OCI-LY7 (cell line): ENCODE measurements around the gene ZPBP2. TPM values are rescaled to one million over a fixed set of nuclear protein-coding genes. Genes with fewer than 3 reads are reported as not detected.

Source experiments
- BruUV-seq: library from RNA; stranded (reverse); fragments of 400-500 nt; replicated peaks from 2 replicates; lab custom pipeline; 2021; lab: Mats Ljungman, UMichigan
- CTCF ChIA-PET: fragments of 300-600 bp; sonication (Branson Sonifier 250); formaldehyde crosslinking; loops from one replicate; lab custom pipeline; 2022; ENCODE audit warnings: antibody characterized with exemption; ENCODE audit not compliant: unreplicated experiment; lab: Charles Lee
- POLR2A ChIA-PET: fragments of 300-600 bp; sonication (Branson Sonifier 250); formaldehyde crosslinking; loops from one replicate; lab custom pipeline; 2022; ENCODE audit warnings: antibody characterized with exemption; lab: Charles Lee
- DNase-seq: peaks from one replicate; pipeline ENCODE4 v3.0.0-alpha.2; 2015; ENCODE audit warnings: low spot score
- H2AFZ ChIP-seq: fragments of 200-600 bp; sonication (generic), shearing (Covaris generic); 2 replicates; pipeline ENCODE4 v1.6.1; 2014; ENCODE audit warnings: mild to moderate bottlenecking, antibody characterized with exemption, low read length, moderate library complexity
- H3K27ac ChIP-seq: fragments of 200-600 bp; sonication (generic); 2 replicates; pipeline ENCODE4 v1.5.1; 2014; ENCODE audit warnings: mixed run types, low read depth, mild to moderate bottlenecking, moderate library complexity, low read length, inconsistent platforms; ENCODE audit not compliant: poor library complexity, severe bottlenecking
- H3K36me3 ChIP-seq: fragments of 200-600 bp; sonication (generic); 2 replicates; pipeline ENCODE4 v1.6.1; 2014; ENCODE audit warnings: mild to moderate bottlenecking, antibody characterized with exemption, low read length, moderate library complexity, mixed read lengths; ENCODE audit not compliant: insufficient read depth
- H3K4me1 ChIP-seq: fragments of 200-600 bp; sonication (generic); 2 replicates; pipeline ENCODE4 v1.5.1; 2014; ENCODE audit warnings: mild to moderate bottlenecking, low read length; ENCODE audit not compliant: insufficient read depth, poor library complexity, severe bottlenecking
- H3K4me2 ChIP-seq: fragments of 200-600 bp; sonication (generic); 2 replicates; pipeline ENCODE4 v1.6.1; 2014; ENCODE audit warnings: mild to moderate bottlenecking, low read length
- H3K4me3 ChIP-seq: fragments of 200-600 bp; sonication (generic); 2 replicates; pipeline ENCODE4 v1.5.1; 2014; ENCODE audit warnings: mild to moderate bottlenecking, low read depth, low read length; ENCODE audit not compliant: poor library complexity, severe bottlenecking
- H3K79me2 ChIP-seq: fragments of 200-600 bp; sonication (generic); 2 replicates; pipeline ENCODE4 v1.6.1; 2016; ENCODE audit warnings: low read depth, mild to moderate bottlenecking, low read length, moderate library complexity, mixed read lengths; ENCODE audit not compliant: insufficient read depth
- H3K9me2 ChIP-seq: fragments of 200-600 bp; sonication (generic); 2 replicates; pipeline ENCODE4 v1.6.1; 2016; ENCODE audit warnings: mild to moderate bottlenecking, low read length, mixed read lengths; ENCODE audit not compliant: insufficient read depth
- H3K9me3 ChIP-seq: fragments of 200-600 bp; sonication (generic); 2 replicates; pipeline ENCODE4 v1.6.1; 2014; ENCODE audit warnings: mild to moderate bottlenecking, mixed run types, low read length, mixed read lengths
- H4K20me1 ChIP-seq: fragments of 200-600 bp; sonication (generic); 2 replicates; pipeline ENCODE4 v1.6.1; 2014; ENCODE audit warnings: mild to moderate bottlenecking, antibody characterized with exemption, low read length, moderate library complexity, mixed read lengths; ENCODE audit not compliant: insufficient read depth
- EZH2phosphoT487 ChIP-seq: fragments of 200-600 bp; sonication (generic); IDR thresholded peaks from 2 replicates; pipeline ENCODE4 v1.6.1; 2018; ENCODE audit warnings: low read depth, borderline replicate concordance, mild to moderate bottlenecking, mixed run types, antibody characterized with exemption, low read length, moderate library complexity, mixed read lengths
- intact Hi-C: fragments of 100-400 bp; cut with micrococcal nuclease; formaldehyde crosslinking; loops from one replicate; pipeline ENCODE4 v1.10.0; 2022; ENCODE audit not compliant: unreplicated experiment
- total RNA-seq, 2 experiments: library from RNA; depleted of rRNA in 1 of 2; stranded (reverse); fragments of >200 nt in 1 of 2; shearing (Covaris generic) in 1 of 2; gene quantifications; 2 replicates each; pipeline ENCODE4 v1.2.3, GENCODE V29; 2014 to 2022
- TF ChIP-seq, protein P1 (sequence below): fragments of 200-600 bp; sonication (generic); conservative IDR thresholded peaks from 2 replicates; pipeline ENCODE4 v1.5.1; 2014; ENCODE audit warnings: mild to moderate bottlenecking, antibody characterized with exemption, low read length, moderate library complexity, mixed read lengths

ZPBP2 gene
- total RNA-seq, 2 experiments from 2014 or later, result not detected

GRCh38 chr17:39903158-39903884 is 35.3 kb downstream of the ZPBP2 start:
- Histone ChIP-seq H3K9me2 (no peaks in the 10 kb centered on the region), H3K4me3 (no peak overlapping the region), H3K27ac (no peak overlapping the region), H3K4me2 (no peak overlapping the region), H2AFZ (no peak overlapping the region), H3K79me2 (no peaks in the 10 kb centered on the region), H4K20me1 (no peaks in the 10 kb centered on the region), H3K36me3 (peaks cover 35% of the 10 kb centered on the region), H3K9me3 (0 out of 2 replicates have a peak, but pooled peaks cover 4% of the 10 kb centered on the region), H3K4me1 (no peaks in the 10 kb centered on the region)
- intact Hi-C loops, result no loop called here
- TF ChIP-seq, protein P1, sequence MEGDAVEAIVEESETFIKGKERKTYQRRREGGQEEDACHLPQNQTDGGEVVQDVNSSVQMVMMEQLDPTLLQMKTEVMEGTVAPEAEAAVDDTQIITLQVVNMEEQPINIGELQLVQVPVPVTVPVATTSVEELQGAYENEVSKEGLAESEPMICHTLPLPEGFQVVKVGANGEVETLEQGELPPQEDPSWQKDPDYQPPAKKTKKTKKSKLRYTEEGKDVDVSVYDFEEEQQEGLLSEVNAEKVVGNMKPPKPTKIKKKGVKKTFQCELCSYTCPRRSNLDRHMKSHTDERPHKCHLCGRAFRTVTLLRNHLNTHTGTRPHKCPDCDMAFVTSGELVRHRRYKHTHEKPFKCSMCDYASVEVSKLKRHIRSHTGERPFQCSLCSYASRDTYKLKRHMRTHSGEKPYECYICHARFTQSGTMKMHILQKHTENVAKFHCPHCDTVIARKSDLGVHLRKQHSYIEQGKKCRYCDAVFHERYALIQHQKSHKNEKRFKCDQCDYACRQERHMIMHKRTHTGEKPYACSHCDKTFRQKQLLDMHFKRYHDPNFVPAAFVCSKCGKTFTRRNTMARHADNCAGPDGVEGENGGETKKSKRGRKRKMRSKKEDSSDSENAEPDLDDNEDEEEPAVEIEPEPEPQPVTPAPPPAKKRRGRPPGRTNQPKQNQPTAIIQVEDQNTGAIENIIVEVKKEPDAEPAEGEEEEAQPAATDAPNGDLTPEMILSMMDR, result no peak
- TF ChIP-seq EZH2phosphoT487, result no peak
- no peak for DNase-seq
- ChIA-PET CTCF (no interaction called here), POLR2A (no interaction called here)
- BruUV-seq, result no TSS peak

GRCh38 chr17:39904990-39905288 is 36.9 kb downstream of the ZPBP2 start:
- Histone ChIP-seq H3K36me3 (peaks cover 41% of the 10 kb centered on the region), H3K9me2 (no peaks in the 10 kb centered on the region), H3K4me1 (no peaks in the 10 kb centered on the region), H4K20me1 (no peaks in the 10 kb centered on the region), H3K79me2 (no peaks in the 10 kb centered on the region), H3K4me2 (no peak overlapping the region), H2AFZ (no peak overlapping the region), H3K9me3 (no peaks in the 10 kb centered on the region), H3K4me3 (no peak overlapping the region), H3K27ac (no peak overlapping the region)
- no peak for TF ChIP-seq EZH2phosphoT487
- TF ChIP-seq, protein P1, result no peak
- ChIA-PET CTCF (no interaction called here), POLR2A (interaction anchor here (0.5 kb wide), 1 partner anchor 458 kb away, joined by 4 read pairs; no protein-coding TSS in a partner anchor)
- intact Hi-C loops, result no loop called here
- BruUV-seq, result no TSS peak
- DNase-seq, result no peak

GRCh38 chr17:39908789-39909352 is 40.9 kb downstream of the ZPBP2 start:
- DNase-seq, result no peak
- Histone ChIP-seq H3K27ac (no peak overlapping the region), H3K4me3 (no peak overlapping the region), H4K20me1 (no peaks in the 10 kb centered on the region), H3K79me2 (no peaks in the 10 kb centered on the region), H2AFZ (no peak overlapping the region), H3K9me2 (no peaks in the 10 kb centered on the region), H3K4me2 (no peak overlapping the region), H3K9me3 (no peaks in the 10 kb centered on the region), H3K4me1 (no peaks in the 10 kb centered on the region), H3K36me3 (peaks cover 53% of the 10 kb centered on the region)
- no TSS peak for BruUV-seq
- POLR2A ChIA-PET, result interaction anchor here (0.9 to 1.2 kb wide), 2 partner anchors 14 to 17 kb away, joined by 3 to 5 read pairs; no protein-coding TSS in a partner anchor
- intact Hi-C loops, result no loop called here
- CTCF ChIA-PET, result no interaction called here
- TF ChIP-seq, protein P1, result no peak
- no peak for TF ChIP-seq EZH2phosphoT487
